ENCODE measurements around the gene GRIK4. TPM values are rescaled to one million over a fixed set of nuclear protein-coding genes. Genes with fewer than 3 reads are reported as not detected.

The GRIK4 gene
- total RNA-seq, 2 donors from 2014 or later: 0.05 to 1.7 TPM

- 77% methylated on average over 7 of the region's 7 CpGs for WGBS
- no peaks in the 10 kb centered on the region for H3K9me3 ChIP-seq
- H3K27ac ChIP-seq: no peak overlapping the region
- TF ChIP-seq POLR2AphosphoS5 (IDR thresholded peaks at IDR 0.05) (no peak), POLR2A (IDR thresholded peaks at IDR 0.05) (no peak)
- TF ChIP-seq, protein P1, sequence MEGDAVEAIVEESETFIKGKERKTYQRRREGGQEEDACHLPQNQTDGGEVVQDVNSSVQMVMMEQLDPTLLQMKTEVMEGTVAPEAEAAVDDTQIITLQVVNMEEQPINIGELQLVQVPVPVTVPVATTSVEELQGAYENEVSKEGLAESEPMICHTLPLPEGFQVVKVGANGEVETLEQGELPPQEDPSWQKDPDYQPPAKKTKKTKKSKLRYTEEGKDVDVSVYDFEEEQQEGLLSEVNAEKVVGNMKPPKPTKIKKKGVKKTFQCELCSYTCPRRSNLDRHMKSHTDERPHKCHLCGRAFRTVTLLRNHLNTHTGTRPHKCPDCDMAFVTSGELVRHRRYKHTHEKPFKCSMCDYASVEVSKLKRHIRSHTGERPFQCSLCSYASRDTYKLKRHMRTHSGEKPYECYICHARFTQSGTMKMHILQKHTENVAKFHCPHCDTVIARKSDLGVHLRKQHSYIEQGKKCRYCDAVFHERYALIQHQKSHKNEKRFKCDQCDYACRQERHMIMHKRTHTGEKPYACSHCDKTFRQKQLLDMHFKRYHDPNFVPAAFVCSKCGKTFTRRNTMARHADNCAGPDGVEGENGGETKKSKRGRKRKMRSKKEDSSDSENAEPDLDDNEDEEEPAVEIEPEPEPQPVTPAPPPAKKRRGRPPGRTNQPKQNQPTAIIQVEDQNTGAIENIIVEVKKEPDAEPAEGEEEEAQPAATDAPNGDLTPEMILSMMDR (IDR thresholded peaks at IDR 0.05): no peak
- intact Hi-C loops (cut with DNase I): loop anchor here (10.0 kb wide), 2 partner anchors 352 to 428 kb away; partner anchors contain the start of gene ARHGEF12
- H3K36me3 ChIP-seq: no peaks in the 10 kb centered on the region
- no peak overlapping the region for H3K4me3 ChIP-seq
- no peaks in the 10 kb centered on the region for H3K4me1 ChIP-seq (replicated peaks)
- no peaks in the 10 kb centered on the region for H3K27me3 ChIP-seq (replicated peaks; ENCODE audit: insufficient read depth)
- no peak for DNase-seq (ENCODE audit: low spot score)
Measured at GRCh38 chr11:120686516-120686915, 175.0 kb downstream of the GRIK4 start.

GRCh38 chr11:120688163-120688562 is 176.6 kb downstream of the GRIK4 start:
- WGBS: 86% methylated on average over 1 of the region's 1 CpG

GRCh38 chr11:120689596-120690275 is 178.2 kb downstream of the GRIK4 start:
- no peak for DNase-seq (ENCODE audit: low spot score)
- 57% methylated on average over 7 of the region's 7 CpGs for WGBS
- H3K4me3 ChIP-seq: no peak overlapping the region
- intact Hi-C loops (cut with DNase I): loop anchor here (10.0 kb wide), 2 partner anchors 355 to 425 kb away; partner anchors contain the start of gene ARHGEF12
- no peaks in the 10 kb centered on the region for H3K9me3 ChIP-seq
- no peaks in the 10 kb centered on the region for H3K36me3 ChIP-seq
- no peak overlapping the region for H3K27ac ChIP-seq
- TF ChIP-seq, protein P1 (IDR thresholded peaks at IDR 0.05): no peak
- TF ChIP-seq POLR2AphosphoS5 (IDR thresholded peaks at IDR 0.05): no peak
- no peak for TF ChIP-seq POLR2A (IDR thresholded peaks at IDR 0.05)
- no peaks in the 10 kb centered on the region for H3K27me3 ChIP-seq (replicated peaks; ENCODE audit: insufficient read depth)
- H3K4me1 ChIP-seq (replicated peaks): no peaks in the 10 kb centered on the region

More at GRCh38 chr11:120688163-120688562, 176.6 kb downstream of the GRIK4 start:
- no peaks in the 10 kb centered on the region for H3K4me1 ChIP-seq (replicated peaks)
- no peak overlapping the region for H3K4me3 ChIP-seq
- H3K36me3 ChIP-seq: no peaks in the 10 kb centered on the region
- no peak for TF ChIP-seq POLR2AphosphoS5 (IDR thresholded peaks at IDR 0.05)
- TF ChIP-seq, protein P1 (IDR thresholded peaks at IDR 0.05): no peak
- H3K9me3 ChIP-seq: no peaks in the 10 kb centered on the region
- no peak for DNase-seq (ENCODE audit: low spot score)
- H3K27ac ChIP-seq: no peak overlapping the region
- no peaks in the 10 kb centered on the region for H3K27me3 ChIP-seq (replicated peaks; ENCODE audit: insufficient read depth)
- intact Hi-C loops (cut with DNase I): loop anchor here (10.0 kb wide), 2 partner anchors 353 to 427 kb away; partner anchors contain the start of gene ARHGEF12

GRCh38 chr11:120690406-120690805 is 178.9 kb downstream of the GRIK4 start:
- WGBS: 61% methylated on average over 5 of the region's 5 CpGs
- no peak for TF ChIP-seq POLR2AphosphoS5 (IDR thresholded peaks at IDR 0.05)
- TF ChIP-seq POLR2A (IDR thresholded peaks at IDR 0.05): no peak
- TF ChIP-seq, protein P1 (IDR thresholded peaks at IDR 0.05): no peak
- H3K9me3 ChIP-seq: no peaks in the 10 kb centered on the region

DNA sequence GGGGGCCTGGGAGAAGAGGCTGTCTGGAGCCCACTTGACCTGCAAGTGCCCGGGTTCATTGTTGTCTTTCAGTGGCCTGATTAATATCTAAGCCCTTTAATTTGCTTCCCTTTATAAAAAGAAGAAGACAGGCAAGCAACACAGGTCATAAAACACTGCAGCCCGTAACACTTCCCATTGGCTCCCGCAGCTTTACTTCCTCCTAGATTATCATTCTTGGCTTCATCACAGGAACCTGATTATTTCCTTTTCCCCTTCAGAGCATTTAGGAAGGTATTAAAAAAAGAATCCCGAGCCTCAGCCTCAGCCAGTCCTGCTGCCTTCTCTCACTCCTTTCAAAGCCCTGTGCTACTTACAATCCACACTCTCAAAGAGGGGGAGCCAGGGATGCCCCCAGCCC is 183.2 kb downstream of the GRIK4 start:
- TF ChIP-seq, protein P1 (IDR thresholded peaks at IDR 0.05): no peak
- no peak for TF ChIP-seq POLR2A (IDR thresholded peaks at IDR 0.05)
- H3K27ac ChIP-seq: no peak overlapping the region
- H3K36me3 ChIP-seq: no peaks in the 10 kb centered on the region
- no peak overlapping the region for H3K4me3 ChIP-seq
- intact Hi-C loops (cut with DNase I): no loop called here
- H3K9me3 ChIP-seq: no peaks in the 10 kb centered on the region
- no peak for DNase-seq (ENCODE audit: low spot score)
- no peaks in the 10 kb centered on the region for H3K27me3 ChIP-seq (replicated peaks; ENCODE audit: insufficient read depth)
- no peaks in the 10 kb centered on the region for H3K4me1 ChIP-seq (replicated peaks)
- WGBS: 27% methylated on average over 4 of the region's 4 CpGs

More at GRCh38 chr11:120690406-120690805, 178.9 kb downstream of the GRIK4 start:
- Histone ChIP-seq H3K36me3 (no peaks in the 10 kb centered on the region), H3K27ac (no peak overlapping the region), H3K4me1 (replicated peaks) (no peaks in the 10 kb centered on the region), H3K4me3 (no peak overlapping the region), H3K27me3 (replicated peaks; ENCODE audit: insufficient read depth) (no peaks in the 10 kb centered on the region)
- no peak for DNase-seq (ENCODE audit: low spot score)
- intact Hi-C loops (cut with DNase I): no loop called here
